ENCODE data around the gene MPZL1. TPM values are rescaled to one million over a fixed set of nuclear protein-coding genes. Genes with fewer than 3 reads are reported as not detected.

MPZL1 gene
- total RNA-seq, 1 experiment from 2014 or later: 52.9 TPM

DNA sequence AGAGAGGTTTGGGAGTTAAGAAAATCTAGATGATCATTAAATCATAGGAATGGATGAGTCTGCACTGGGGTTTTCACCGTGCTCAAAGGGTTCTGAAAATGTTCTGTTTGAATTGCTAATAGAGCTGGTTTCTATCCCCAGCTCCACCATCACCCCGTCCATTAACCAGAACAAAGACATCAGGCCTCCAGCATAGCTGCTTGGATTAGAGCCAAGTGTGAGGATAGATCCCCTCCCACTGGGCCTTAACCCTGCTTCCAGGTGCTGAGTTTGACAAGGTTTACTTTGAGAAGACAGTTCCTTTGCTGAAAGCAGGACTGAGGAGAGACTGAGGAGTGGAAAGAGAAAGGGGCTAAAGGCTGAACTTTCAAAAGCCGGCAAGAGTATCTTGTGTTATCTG, 48.3 kb downstream of the MPZL1 start:
- RAD21 ChIA-PET (ENCODE audit: low non-redundant PET in 1 of 2, low total read pairs in 2 of 2, uncharacterized antibody in 2 of 2, unreplicated experiment in 2 of 2): no interaction called here
- POLR2A ChIA-PET: no interaction called here
- no peak overlapping the region for H3K27ac ChIP-seq (ENCODE audit: low read depth, low read length)
- H3K9me3 ChIP-seq (ENCODE audit: control insufficient read depth in 1 of 2, insufficient read depth in 1 of 2, low read depth in 1 of 2, low read length in 2 of 2): no peaks in the 10 kb centered on the region
- H3K9me2 ChIP-seq (ENCODE audit: insufficient read depth): no peaks in the 10 kb centered on the region
- no TSS peak for BruUV-seq (replicated peaks)
- no peak overlapping the region for H3K4me3 ChIP-seq (replicated peaks in 1 of 2; ENCODE audit: low read depth in 1 of 2, low read length in 2 of 2)
- H3K9ac ChIP-seq (ENCODE audit: low read length): no peak overlapping the region
- CTCF ChIA-PET: no interaction called here
- no peaks in the 10 kb centered on the region for H3K4me1 ChIP-seq (ENCODE audit: control insufficient read depth in 1 of 2, insufficient read depth in 2 of 2, low read length in 2 of 2)
- no peak overlapping the region for H3K4me2 ChIP-seq (ENCODE audit: low read length)
- TF ChIP-seq CEBPB (IDR thresholded peaks at IDR 0.05; ENCODE audit: low read depth) (no peak), SP1 (IDR thresholded peaks at IDR 0.05; ENCODE audit: low read depth) (no peak)
- intact Hi-C loops (cut with micrococcal nuclease): no loop called here
- no peak overlapping the region for H2AFZ ChIP-seq (ENCODE audit: low read depth, low read length, poor library complexity, severe bottlenecking)
- DNase-seq (ENCODE audit: low read depth, low spot score) (no peak), ATAC-seq (no peak)
- H3K27me3 ChIP-seq (ENCODE audit: insufficient read depth, low read length): no peaks in the 10 kb centered on the region
- H4K20me1 ChIP-seq (ENCODE audit: insufficient read depth): no peaks in the 10 kb centered on the region
- H3K79me2 ChIP-seq (ENCODE audit: insufficient read depth, low read length): no peaks in the 10 kb centered on the region; the same call in 1 of the 2 replicates
- H3K36me3 ChIP-seq (ENCODE audit: control insufficient read depth in 1 of 2, insufficient read depth in 2 of 2, low read length in 2 of 2): peaks cover 4% of the 10 kb centered on the region in 2 experiments; a peak in 1 of 4 replicates

DNA sequence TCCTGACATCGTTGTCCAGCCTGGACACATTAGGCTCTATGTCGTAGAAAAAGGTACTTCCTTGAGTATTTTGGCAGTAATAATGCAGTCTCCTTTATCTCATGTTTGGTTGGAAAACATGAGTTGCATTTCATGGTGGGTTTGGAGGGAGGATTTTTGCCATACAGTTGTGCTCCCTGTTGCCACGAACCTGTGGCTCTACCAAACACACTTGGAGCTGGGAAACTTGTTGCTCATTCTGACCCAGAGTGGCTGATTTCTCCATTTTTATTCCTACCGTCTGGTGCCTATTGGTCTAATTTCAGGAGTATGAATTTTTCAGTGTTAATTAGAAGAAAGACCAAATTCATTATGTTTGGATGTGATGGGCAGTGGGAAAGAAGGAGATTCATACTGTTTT, 50.7 kb downstream of the MPZL1 start:
- H3K27me3 ChIP-seq (ENCODE audit: insufficient read depth, low read length): no peaks in the 10 kb centered on the region
- no peak overlapping the region for H3K9ac ChIP-seq (ENCODE audit: low read length)
- peaks cover 4% of the 10 kb centered on the region in 2 experiments; a peak in 1 of 4 replicates for H3K36me3 ChIP-seq (ENCODE audit: control insufficient read depth in 1 of 2, insufficient read depth in 2 of 2, low read length in 2 of 2)
- intact Hi-C loops (cut with micrococcal nuclease): no loop called here
- RAD21 ChIA-PET (ENCODE audit: low non-redundant PET in 1 of 2, low total read pairs in 2 of 2, uncharacterized antibody in 2 of 2, unreplicated experiment in 2 of 2): no interaction called here
- H3K4me2 ChIP-seq (ENCODE audit: low read length): no peak overlapping the region
- CTCF ChIA-PET: no interaction called here
- H3K79me2 ChIP-seq (ENCODE audit: insufficient read depth, low read length): no peaks in the 10 kb centered on the region; the same call in 1 of the 2 replicates
- no peaks in the 10 kb centered on the region for H4K20me1 ChIP-seq (ENCODE audit: insufficient read depth)
- H3K4me1 ChIP-seq (ENCODE audit: control insufficient read depth in 1 of 2, insufficient read depth in 2 of 2, low read length in 2 of 2): no peaks in the 10 kb centered on the region
- ATAC-seq: no peak
- no peak overlapping the region for H3K4me3 ChIP-seq (replicated peaks in 1 of 2; ENCODE audit: low read depth in 1 of 2, low read length in 2 of 2)
- no peak overlapping the region for H3K27ac ChIP-seq (ENCODE audit: low read depth, low read length)
- POLR2A ChIA-PET: no interaction called here
- no peaks in the 10 kb centered on the region for H3K9me3 ChIP-seq (ENCODE audit: control insufficient read depth in 1 of 2, insufficient read depth in 1 of 2, low read depth in 1 of 2, low read length in 2 of 2)
- no peaks in the 10 kb centered on the region for H3K9me2 ChIP-seq (ENCODE audit: insufficient read depth)
- TF ChIP-seq, protein P1, sequence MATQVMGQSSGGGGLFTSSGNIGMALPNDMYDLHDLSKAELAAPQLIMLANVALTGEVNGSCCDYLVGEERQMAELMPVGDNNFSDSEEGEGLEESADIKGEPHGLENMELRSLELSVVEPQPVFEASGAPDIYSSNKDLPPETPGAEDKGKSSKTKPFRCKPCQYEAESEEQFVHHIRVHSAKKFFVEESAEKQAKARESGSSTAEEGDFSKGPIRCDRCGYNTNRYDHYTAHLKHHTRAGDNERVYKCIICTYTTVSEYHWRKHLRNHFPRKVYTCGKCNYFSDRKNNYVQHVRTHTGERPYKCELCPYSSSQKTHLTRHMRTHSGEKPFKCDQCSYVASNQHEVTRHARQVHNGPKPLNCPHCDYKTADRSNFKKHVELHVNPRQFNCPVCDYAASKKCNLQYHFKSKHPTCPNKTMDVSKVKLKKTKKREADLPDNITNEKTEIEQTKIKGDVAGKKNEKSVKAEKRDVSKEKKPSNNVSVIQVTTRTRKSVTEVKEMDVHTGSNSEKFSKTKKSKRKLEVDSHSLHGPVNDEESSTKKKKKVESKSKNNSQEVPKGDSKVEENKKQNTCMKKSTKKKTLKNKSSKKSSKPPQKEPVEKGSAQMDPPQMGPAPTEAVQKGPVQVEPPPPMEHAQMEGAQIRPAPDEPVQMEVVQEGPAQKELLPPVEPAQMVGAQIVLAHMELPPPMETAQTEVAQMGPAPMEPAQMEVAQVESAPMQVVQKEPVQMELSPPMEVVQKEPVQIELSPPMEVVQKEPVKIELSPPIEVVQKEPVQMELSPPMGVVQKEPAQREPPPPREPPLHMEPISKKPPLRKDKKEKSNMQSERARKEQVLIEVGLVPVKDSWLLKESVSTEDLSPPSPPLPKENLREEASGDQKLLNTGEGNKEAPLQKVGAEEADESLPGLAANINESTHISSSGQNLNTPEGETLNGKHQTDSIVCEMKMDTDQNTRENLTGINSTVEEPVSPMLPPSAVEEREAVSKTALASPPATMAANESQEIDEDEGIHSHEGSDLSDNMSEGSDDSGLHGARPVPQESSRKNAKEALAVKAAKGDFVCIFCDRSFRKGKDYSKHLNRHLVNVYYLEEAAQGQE (IDR thresholded peaks at IDR 0.05; ENCODE audit: low read depth): no peak
- no peak for TF ChIP-seq SP1 (IDR thresholded peaks at IDR 0.05; ENCODE audit: low read depth)
- TF ChIP-seq, protein P2, sequence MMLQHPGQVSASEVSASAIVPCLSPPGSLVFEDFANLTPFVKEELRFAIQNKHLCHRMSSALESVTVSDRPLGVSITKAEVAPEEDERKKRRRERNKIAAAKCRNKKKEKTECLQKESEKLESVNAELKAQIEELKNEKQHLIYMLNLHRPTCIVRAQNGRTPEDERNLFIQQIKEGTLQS (IDR thresholded peaks at IDR 0.05): no peak
- no peak for TF ChIP-seq CEBPB (IDR thresholded peaks at IDR 0.05; ENCODE audit: low read depth)
- no peak for TF ChIP-seq ZFX (IDR thresholded peaks at IDR 0.05)
- TF ChIP-seq, protein P3, sequence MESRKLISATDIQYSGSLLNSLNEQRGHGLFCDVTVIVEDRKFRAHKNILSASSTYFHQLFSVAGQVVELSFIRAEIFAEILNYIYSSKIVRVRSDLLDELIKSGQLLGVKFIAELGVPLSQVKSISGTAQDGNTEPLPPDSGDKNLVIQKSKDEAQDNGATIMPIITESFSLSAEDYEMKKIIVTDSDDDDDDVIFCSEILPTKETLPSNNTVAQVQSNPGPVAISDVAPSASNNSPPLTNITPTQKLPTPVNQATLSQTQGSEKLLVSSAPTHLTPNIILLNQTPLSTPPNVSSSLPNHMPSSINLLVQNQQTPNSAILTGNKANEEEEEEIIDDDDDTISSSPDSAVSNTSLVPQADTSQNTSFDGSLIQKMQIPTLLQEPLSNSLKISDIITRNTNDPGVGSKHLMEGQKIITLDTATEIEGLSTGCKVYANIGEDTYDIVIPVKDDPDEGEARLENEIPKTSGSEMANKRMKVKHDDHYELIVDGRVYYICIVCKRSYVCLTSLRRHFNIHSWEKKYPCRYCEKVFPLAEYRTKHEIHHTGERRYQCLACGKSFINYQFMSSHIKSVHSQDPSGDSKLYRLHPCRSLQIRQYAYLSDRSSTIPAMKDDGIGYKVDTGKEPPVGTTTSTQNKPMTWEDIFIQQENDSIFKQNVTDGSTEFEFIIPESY (IDR thresholded peaks at IDR 0.05; ENCODE audit: extremely low read depth, insufficient replicate concordance, low read length): no peak
- H2AFZ ChIP-seq (ENCODE audit: low read depth, low read length, poor library complexity, severe bottlenecking): no peak overlapping the region
- no TSS peak for BruUV-seq (replicated peaks)
- DNase-seq (ENCODE audit: low read depth, low spot score): no peak
